ENCODE measurements around the gene LEFTY2. TPM values are rescaled to one million over a fixed set of nuclear protein-coding genes. Genes with fewer than 3 reads are reported as not detected.

LEFTY2 gene
- total RNA-seq, 1 experiment from 2014 or later, result not detected

DNA sequence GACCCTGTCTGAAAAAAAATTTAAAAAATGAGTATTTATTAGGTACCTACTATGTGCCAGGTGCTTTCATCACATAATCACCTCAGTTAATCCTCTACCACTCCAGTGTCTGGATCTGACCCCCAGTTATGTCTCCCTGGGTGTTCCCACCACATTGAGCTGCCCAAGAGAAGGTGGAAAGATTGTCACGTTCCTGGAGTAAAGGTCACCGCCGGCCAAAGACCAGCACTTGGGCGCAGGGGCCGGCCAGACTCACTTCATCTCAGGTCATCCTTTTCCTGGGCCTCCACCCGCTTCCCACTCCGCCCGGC lies 17.7 kb downstream of the LEFTY2 start:
- no peak for DNase-seq (ENCODE audit: unreplicated experiment)
- intact Hi-C loops (cut with micrococcal nuclease), result no loop called here
- no peaks in the 10 kb centered on the region for H3K9me3 Mint-ChIP-seq (ENCODE audit: unreplicated experiment)
- TF ChIP-seq, protein P1, sequence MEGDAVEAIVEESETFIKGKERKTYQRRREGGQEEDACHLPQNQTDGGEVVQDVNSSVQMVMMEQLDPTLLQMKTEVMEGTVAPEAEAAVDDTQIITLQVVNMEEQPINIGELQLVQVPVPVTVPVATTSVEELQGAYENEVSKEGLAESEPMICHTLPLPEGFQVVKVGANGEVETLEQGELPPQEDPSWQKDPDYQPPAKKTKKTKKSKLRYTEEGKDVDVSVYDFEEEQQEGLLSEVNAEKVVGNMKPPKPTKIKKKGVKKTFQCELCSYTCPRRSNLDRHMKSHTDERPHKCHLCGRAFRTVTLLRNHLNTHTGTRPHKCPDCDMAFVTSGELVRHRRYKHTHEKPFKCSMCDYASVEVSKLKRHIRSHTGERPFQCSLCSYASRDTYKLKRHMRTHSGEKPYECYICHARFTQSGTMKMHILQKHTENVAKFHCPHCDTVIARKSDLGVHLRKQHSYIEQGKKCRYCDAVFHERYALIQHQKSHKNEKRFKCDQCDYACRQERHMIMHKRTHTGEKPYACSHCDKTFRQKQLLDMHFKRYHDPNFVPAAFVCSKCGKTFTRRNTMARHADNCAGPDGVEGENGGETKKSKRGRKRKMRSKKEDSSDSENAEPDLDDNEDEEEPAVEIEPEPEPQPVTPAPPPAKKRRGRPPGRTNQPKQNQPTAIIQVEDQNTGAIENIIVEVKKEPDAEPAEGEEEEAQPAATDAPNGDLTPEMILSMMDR (IDR thresholded peaks at IDR 0.05; ENCODE audit: unreplicated experiment), result no peak
- H3K4me3 Mint-ChIP-seq (ENCODE audit: unreplicated experiment), result peak overlapping the region; percentile 99
- BruUV-seq (replicated peaks), result no TSS peak
- peak overlapping the region; percentile 95 for H3K27ac Mint-ChIP-seq (ENCODE audit: low read depth, unreplicated experiment)
- CTCF ChIA-PET, result interaction anchor here (0.5 to 4.7 kb wide), 12 partner anchors 9 to 473 kb away, joined by 3 to 34 read pairs (median 4); partner anchors contain the start of genes SRP9 and TMEM63A
- POLR2A ChIA-PET, result interaction anchor here (0.5 to 10.0 kb wide), 42 partner anchors 9 to 816 kb away, joined by 3 to 263 read pairs (median 6); partner anchors contain the start of genes ENAH, EPHX1, H3-3A and LEFTY2
- H3K4me1 Mint-ChIP-seq (ENCODE audit: insufficient read depth, unreplicated experiment), result peaks cover 42% of the 10 kb centered on the region
- H3K36me3 Mint-ChIP-seq (ENCODE audit: insufficient read depth, unreplicated experiment), result peaks cover 42% of the 10 kb centered on the region
- no peaks in the 10 kb centered on the region for H3K27me3 Mint-ChIP-seq (ENCODE audit: insufficient read depth, unreplicated experiment)

DNA sequence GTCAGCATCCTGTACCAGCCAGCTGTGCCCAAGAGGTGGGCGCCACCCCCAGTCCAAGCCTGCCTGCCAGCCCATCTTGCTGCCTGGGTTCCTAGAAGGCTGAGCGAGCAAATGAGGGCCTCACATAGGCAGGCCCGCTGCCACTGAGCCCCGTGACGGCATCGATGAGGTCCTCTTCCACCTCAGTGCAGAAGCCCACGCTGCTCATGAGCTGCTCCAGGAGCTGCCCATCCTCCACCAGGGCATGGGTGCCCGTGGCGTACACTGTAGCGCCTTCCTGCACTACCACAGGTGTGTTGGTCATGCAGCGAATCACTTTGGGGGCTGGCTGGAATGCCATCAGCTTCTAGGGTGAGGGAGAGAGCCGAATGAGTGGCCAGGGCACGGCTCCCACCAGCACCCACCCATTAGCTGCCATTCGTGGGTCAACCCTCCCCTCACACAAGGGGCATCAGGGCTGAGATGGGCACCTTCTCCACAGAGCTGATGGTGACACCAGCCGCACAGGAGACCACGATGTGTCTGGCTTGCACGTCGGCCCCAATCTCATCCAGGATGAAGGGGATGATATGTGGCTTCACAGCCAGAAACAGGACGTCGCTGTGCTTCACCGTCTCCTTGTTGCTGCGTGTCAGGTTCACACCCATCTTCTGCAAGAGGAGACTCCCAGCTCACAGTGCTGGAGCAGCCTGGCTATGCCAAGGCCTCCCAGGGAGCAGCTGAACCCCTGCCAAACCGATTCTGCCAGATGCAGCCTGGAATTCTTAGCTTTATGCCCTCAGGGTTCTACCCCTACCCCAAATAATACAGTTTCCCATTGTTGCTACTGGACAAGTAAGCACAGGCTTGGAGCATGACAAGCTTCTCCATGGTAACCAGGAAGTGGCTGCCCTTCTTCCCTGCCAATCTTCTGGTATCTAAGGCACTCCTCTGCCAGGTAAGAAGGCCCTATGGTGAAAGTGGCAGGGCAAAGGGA lies 19.0 kb downstream of the LEFTY2 start:
- DNase-seq (ENCODE audit: unreplicated experiment), result peak; percentile 100
- Mint-ChIP-seq H3K27me3 (ENCODE audit: insufficient read depth, unreplicated experiment) (no peaks in the 10 kb centered on the region), H3K36me3 (ENCODE audit: insufficient read depth, unreplicated experiment) (peaks cover 56% of the 10 kb centered on the region), H3K9me3 (ENCODE audit: unreplicated experiment) (no peaks in the 10 kb centered on the region), H3K4me1 (ENCODE audit: insufficient read depth, unreplicated experiment) (peaks cover 50% of the 10 kb centered on the region), H3K4me3 (ENCODE audit: unreplicated experiment) (peak overlapping the region; percentile 99), H3K27ac (ENCODE audit: low read depth, unreplicated experiment) (peak overlapping the region; percentile 95)
- POLR2A ChIA-PET, result interaction anchor here (0.6 to 10.0 kb wide), 55 partner anchors 7 to 496 kb away, joined by 3 to 263 read pairs (median 4); partner anchors contain the start of genes ENAH, EPHX1, H3-3A and LEFTY1
- CTCF ChIA-PET, result interaction anchor here (0.6 to 4.7 kb wide), 21 partner anchors 10 to 447 kb away, joined by 3 to 34 read pairs (median 4); partner anchors contain the start of genes SRP9 and TMEM63A
- intact Hi-C loops (cut with micrococcal nuclease), result no loop called here
- BruUV-seq (replicated peaks), result no TSS peak
- TF ChIP-seq, protein P1 (IDR thresholded peaks at IDR 0.05; ENCODE audit: unreplicated experiment), result no peak

DNA sequence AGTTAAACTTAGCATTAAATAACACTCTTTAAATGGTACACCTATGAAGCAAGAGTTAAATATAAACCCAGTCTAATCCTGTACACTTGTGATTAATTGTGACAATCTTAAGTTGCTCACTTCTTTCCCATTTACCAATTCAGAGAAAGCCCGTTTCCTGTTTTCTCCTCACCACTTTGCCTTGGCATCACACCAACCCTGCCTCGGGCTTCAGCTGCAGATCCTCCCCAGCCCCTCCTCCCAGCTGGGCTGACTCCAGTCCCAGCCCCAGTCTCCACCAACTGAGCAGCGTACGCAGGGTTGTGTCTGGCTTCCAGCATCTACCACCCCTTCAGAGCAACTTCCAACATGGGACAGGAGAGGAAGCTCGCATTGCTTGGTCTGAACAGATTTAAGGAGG lies 21.1 kb downstream of the LEFTY2 start:
- POLR2A ChIA-PET, result interaction anchor here (0.6 to 10.0 kb wide), 19 partner anchors 11 to 471 kb away, joined by 3 to 263 read pairs (median 4); partner anchors contain the start of genes EPHX1, H3-3A, SRP9 and TMEM63A
- Mint-ChIP-seq H3K27ac (ENCODE audit: low read depth, unreplicated experiment) (peak overlapping the region; percentile 73), H3K4me3 (ENCODE audit: unreplicated experiment) (peak overlapping the region; percentile 40), H3K9me3 (ENCODE audit: unreplicated experiment) (no peaks in the 10 kb centered on the region), H3K36me3 (ENCODE audit: insufficient read depth, unreplicated experiment) (peaks cover 58% of the 10 kb centered on the region), H3K27me3 (ENCODE audit: insufficient read depth, unreplicated experiment) (no peaks in the 10 kb centered on the region), H3K4me1 (ENCODE audit: insufficient read depth, unreplicated experiment) (peaks cover 52% of the 10 kb centered on the region)
- BruUV-seq (replicated peaks), result no TSS peak
- CTCF ChIA-PET, result interaction anchor here (0.7 to 4.7 kb wide), 6 partner anchors 11 to 142 kb away, joined by 3 to 34 read pairs (median 4); partner anchors contain the start of genes SRP9 and TMEM63A
- DNase-seq (ENCODE audit: unreplicated experiment), result peak; percentile 98
- intact Hi-C loops (cut with micrococcal nuclease), result no loop called here
- TF ChIP-seq, protein P1 (IDR thresholded peaks at IDR 0.05; ENCODE audit: unreplicated experiment), result no peak

DNA sequence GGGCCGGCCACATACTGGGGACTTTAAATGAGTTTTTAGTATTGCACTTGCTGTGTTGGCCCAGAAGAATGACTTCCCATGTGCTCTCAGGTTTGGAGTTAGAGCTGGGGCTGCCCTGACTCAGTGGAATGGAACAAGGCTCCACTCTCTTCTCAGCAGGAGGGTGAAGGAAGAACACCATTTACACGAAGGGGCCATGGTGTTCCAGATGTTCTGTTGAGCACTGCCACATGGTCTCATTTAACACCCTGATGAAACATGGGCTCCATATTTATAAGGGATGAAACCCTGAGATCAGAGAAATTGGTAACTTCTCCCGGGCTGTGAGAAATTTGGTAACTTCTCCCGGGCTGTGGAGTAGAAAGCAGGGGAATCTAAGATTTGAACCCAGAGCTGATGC lies 22.7 kb downstream of the LEFTY2 start:
- ChIA-PET POLR2A (interaction anchor here (0.7 to 10.0 kb wide), 6 partner anchors 13 to 140 kb away, joined by 3 to 263 read pairs (median 10); partner anchors contain the start of genes EPHX1, SRP9 and TMEM63A), CTCF (interaction anchor here (0.5 to 1.4 kb wide), 7 partner anchors 12 to 207 kb away, joined by 3 to 4 read pairs (median 3); partner anchors contain the start of gene SRP9)
- no peak overlapping the region for H3K27ac Mint-ChIP-seq (ENCODE audit: low read depth, unreplicated experiment)
- intact Hi-C loops (cut with micrococcal nuclease), result no loop called here
- DNase-seq (ENCODE audit: unreplicated experiment), result no peak
- TF ChIP-seq, protein P1 (IDR thresholded peaks at IDR 0.05; ENCODE audit: unreplicated experiment), result no peak
- H3K4me1 Mint-ChIP-seq (ENCODE audit: insufficient read depth, unreplicated experiment), result peaks cover 51% of the 10 kb centered on the region
- no peaks in the 10 kb centered on the region for H3K9me3 Mint-ChIP-seq (ENCODE audit: unreplicated experiment)
- BruUV-seq (replicated peaks), result no TSS peak
- H3K4me3 Mint-ChIP-seq (ENCODE audit: unreplicated experiment), result no peak overlapping the region
- no peaks in the 10 kb centered on the region for H3K27me3 Mint-ChIP-seq (ENCODE audit: insufficient read depth, unreplicated experiment)
- peaks cover 62% of the 10 kb centered on the region for H3K36me3 Mint-ChIP-seq (ENCODE audit: insufficient read depth, unreplicated experiment)

All from MCF 10A (cell line).